Activated CD4-positive, alpha-beta T cell treated with anti-CD3 and anti-CD28 coated beads, Interleukin-2, amount 50 U/mL, for 24 hours (primary cell): Measurements from ENCODE around the gene ITGA2.
"Not testable (repeated sequence)": the region's sequence is repeated elsewhere in the genome, so short reads cannot be mapped to it uniquely, and the experiment has no call there.

ENCODE experiments used
- DNase-seq, 2 donors: peaks; one replicate each; pipeline ENCODE4 v3.0.0-alpha.2; 2020; ENCODE audit warnings: low read depth in 1 of 2, low spot score in 1 of 2

The ITGA2 gene

GRCh38 chr5:52989025-52989780, at the start of gene ITGA2:
TSS of gene ITGA2 (plus strand) at chr5:52989352. CDS start at chr5:52989469, 117 bp downstream.
- DNase-seq: peak in 1 of 2 donors; percentile 6

DNA sequence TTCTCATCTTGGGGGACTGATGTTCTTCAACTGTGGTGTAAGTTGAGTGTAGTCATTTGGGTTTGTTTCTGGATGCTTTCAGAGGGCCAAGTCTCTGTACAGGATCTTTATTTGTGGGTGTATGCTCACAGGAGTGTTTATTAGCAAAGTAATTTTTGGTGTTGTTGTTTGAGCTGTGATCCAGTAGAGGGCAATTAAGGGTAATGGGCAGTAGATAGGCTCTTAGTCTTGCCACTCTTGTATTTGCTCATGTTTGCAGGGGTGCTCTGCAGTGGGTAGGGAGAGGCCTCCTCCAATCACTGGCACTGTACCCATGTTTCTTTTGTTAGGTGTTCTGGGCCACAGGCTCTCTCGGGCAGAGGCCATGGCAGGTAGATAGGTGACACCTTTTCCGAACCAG, 45.9 kb upstream of the ITGA2 start:
- DNase-seq: no peak

GRCh38 chr5:52943808-52944207, 45.3 kb upstream of the ITGA2 start:
- no peak for DNase-seq

DNA sequence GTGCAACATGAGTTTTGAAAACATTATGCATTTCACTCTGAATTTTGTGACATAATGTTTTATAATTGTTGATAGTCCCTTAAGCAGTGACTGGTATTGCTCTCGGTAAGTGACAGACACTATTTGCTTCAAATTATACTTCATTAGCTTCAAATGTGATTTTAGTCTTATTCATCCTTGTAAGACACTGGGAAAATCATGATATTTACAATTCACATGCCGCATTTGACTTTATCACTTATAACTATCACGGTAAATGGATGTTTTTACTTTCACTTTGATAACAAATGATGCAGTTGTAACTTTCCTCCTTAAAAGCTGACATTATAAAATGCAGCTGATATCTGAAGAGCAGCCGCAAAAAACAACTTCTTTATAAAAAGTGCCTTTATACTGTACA, 44.1 kb upstream of the ITGA2 start:
- DNase-seq: no peak

DNA sequence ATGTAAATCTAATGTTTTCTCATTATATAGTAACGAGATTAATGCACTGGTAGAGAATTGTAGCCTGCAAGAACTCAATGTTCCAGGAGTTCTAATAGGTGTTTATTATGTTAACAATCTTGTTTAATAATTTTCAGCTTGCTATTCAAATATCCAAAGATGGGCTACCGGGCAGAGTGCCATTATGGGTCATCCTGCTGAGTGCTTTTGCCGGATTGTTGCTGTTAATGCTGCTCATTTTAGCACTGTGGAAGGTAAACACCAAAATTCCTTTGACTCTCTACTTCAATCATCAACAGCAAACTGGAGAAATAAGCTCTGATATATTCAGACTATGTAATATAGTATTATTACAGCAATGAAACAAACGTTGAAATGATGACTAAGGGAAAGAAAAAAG, 41.9 kb upstream of the ITGA2 start:
- no peak for DNase-seq

DNA sequence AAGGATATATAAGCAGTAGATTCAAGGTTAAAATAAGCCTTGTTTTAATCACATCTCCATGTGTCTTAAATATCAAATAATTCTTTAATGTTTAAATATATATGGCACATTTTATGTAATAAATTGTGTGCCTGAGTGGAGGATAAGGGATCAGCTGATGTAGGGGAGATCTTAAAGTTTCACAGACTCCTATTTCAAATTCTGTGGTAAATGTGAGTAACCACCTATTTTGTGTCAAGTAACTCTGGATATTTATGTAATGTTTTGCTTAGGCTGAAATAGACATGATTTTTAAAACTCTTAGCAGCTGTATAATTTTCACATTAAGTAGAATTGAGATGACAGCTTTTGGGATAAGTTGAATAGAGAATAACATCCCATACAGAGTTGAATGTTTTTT, 41.3 kb upstream of the ITGA2 start:
- DNase-seq: no peak

- peak in 1 of 2 donors; percentile 54 for DNase-seq
Measured at GRCh38 chr5:52948418-52949076, 40.6 kb upstream of the ITGA2 start.

DNA sequence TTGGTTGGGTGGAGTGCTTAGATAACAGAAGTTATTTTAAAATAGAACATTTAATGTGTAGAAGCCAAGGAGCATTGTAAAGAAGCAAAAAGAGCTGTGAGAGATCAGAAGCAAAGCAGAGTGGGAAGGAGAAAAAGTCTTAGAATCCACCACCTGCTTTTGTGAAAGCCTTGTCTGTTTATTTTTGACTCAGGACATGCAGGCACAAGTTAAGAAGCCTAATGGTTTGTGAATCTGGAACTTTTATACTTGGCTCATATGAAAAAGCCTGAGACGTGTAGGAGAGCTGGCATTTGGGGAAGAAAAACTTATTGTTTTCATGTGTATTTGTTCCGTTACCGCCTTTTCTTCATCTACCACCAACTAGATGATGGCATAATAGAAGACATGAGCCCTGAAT, 38.5 kb upstream of the ITGA2 start:
- no peak for DNase-seq

GRCh38 chr5:52952483-52952882, 36.7 kb upstream of the ITGA2 start:
- no peak for DNase-seq

DNA sequence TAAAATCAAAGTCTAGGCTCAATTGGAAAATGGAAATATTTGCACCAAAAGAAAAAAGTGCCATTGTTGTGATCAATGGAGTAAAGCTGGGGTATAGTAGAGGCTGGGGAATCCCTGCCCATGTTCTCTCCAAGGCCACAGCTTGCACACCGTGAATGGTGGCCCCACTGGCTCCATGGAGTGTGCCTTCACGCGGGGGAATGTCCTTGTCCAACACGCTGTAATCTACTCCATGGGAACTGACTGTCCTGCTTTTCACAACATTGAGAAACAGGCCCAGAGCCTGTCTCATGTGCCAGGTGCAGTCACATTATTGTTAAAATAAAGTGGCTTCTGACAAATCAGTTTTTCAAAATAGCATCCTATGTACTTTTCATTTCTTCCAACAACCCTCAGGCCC, 33.1 kb upstream of the ITGA2 start:
- no peak for DNase-seq

DNA sequence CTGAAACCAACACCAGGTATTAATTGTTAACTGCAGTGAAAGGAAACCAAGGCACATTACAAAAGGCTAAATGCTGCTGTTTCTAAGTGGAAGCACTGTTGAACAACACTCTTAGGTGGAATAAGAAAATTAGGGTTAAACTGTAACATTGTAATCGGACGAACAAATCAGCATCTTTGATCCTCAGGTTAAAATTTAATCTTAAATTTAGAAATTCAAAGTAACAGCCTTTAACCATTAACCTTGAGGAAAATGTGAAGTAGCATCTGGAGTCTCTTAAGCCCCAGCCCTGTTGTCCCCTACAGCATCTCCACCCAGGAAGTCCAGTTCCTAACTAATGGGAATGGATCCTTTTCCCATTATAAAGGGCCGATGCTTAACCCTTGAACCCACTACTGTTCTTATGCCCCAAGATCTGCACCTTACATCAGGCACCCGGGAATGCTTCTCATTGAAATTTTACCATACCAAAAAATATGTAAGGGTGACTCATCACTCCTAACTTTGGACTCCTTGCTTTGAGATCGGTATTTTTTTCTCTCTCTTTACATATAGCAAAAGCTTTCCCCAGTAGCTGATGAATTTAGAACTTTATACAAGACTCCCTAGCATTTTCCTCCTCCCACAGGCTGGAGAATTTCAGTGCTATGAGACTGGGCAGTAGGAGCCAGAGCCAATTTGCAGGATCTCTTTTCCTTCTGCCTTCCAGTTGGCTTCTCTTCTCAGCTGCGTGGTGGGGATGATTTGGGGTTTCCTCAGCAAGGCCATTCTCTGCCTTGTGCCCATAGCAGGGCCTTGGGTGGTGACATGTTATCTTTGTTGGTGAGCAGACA, 32.0 kb upstream of the ITGA2 start:
- no peak for DNase-seq

GRCh38 chr5:52961274-52961681, 27.9 kb upstream of the ITGA2 start:
- no peak for DNase-seq

DNA sequence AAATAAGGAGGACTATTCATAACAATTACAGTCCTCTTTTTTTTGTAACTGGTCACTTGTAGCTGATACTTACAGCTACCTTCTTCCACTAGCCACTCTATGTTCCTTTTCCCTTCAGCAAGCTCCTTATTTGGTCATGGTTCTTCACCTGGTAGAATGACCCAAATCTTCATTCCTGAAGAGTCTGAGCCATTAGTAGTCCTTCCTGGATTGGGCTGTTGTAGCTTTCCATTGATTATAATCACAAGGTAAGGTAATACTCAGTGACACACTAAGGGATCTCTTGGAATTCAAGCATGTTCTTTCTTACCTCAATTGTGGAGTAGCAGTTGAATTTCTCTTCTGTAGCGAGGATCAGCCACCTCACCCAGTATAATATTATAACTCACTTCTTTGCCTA, 25.5 kb upstream of the ITGA2 start:
- DNase-seq: no peak

- DNase-seq: no peak
Measured at GRCh38 chr5:52964138-52964537, 25.0 kb upstream of the ITGA2 start.

DNA sequence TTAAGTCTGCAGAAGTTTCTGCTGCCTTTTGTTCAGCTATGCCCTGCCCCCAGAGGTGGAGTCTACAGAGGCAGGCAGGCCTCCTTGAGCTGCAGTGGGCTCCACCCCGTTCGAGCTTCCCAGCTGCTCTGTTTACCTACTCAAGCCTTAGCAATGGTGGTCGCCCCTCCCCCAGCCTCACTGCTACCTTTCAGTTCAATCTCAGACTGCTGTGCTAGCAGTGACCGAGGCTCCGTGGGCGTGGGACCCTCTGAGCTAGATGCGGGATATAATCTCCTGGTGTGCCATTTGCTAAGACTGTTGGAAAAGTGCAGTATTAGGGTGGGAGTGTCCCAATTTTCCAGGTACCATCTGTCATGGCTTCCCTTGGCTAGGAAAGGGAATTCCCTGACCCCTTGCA, 13.0 kb upstream of the ITGA2 start:
- not testable (repeated sequence) for DNase-seq

- no peak for DNase-seq
Measured at GRCh38 chr5:52977264-52977897, 11.8 kb upstream of the ITGA2 start.

DNA sequence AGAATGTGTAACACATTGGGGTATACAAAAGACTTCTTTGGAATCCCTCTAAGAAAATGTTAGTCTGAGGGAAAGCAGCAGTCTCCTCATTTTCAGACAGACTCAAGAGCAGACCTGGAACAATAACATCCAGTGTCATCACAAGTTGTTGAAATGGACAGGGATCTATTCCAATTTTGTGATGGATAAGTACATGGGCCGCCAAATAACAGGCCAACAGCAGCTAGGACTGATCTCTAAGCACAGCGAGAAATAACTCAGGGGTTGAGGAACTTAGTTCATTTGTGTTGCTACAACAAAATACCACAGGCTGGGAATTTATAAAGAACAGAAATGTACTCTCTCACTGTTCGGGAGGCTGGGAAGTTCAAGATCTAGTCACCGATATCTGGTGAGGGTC, 7.6 kb upstream of the ITGA2 start:
- DNase-seq: no peak

- DNase-seq: no peak
Measured at GRCh38 chr5:52983731-52984636, 5.2 kb upstream of the ITGA2 start.

GRCh38 chr5:52985306-52985705, 3.8 kb upstream of the ITGA2 start:
- no peak for DNase-seq

DNA sequence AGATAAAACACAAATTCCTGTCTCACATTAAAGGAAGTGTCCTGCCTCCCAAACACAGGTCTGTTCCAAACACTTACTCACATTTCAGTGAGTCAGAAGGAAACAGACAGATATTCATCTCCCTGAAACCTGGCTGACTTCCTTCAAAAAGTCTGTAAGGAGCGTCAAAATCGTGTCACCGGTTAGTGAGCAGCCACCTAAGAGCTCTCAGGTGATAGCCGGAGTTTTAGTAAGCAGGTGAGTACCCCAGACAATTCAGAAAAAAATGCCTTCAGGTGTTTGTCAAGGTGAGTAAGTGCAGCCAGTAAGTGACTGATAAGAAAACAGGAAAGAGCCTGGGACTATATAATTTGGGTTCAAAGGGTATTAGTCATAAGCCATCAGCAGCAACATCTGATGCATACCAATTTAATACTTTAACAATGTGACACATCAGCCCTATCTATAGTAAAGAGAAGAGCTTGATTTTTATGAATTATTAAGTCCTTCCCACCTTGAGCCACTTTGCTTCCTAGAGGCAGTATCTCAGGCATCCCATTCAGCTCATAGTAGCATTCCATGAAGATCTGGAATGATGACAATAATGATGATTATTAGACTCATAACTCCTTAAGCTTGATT, 1.3 kb upstream of the ITGA2 start:
- peak in 1 of 2 donors; percentile 10 for DNase-seq
